Upper lobe of left lung (tissue), 4 donors: ENCODE data around the gene FBLN1.

Experiments used
- CTCF ChIP-seq, 6 experiments: fragments of 450-650 bp in 4 of 6; fragments of 200-600 bp in 2 of 6; sonication (generic) in 2 of 6; IDR thresholded peaks; one replicate each; pipeline ENCODE4 v1.5.1; 2016 to 2019; ENCODE audit warnings: antibody characterized with exemption in 6 of 6
- EP300 ChIP-seq, 4 donors: sonication (generic); formaldehyde crosslinking; IDR thresholded peaks; one replicate each; pipeline ENCODE4 v1.5.1; 2017; ENCODE audit warnings: antibody characterized with exemption in 4 of 4, control low read depth in 2 of 4
- POLR2A ChIP-seq, 4 donors: fragments of 450-650 bp; IDR thresholded peaks; one replicate each; pipeline ENCODE4 v1.5.1; 2016 to 2017; ENCODE audit warnings: antibody characterized with exemption in 4 of 4, mild to moderate bottlenecking in 2 of 4
- POLR2AphosphoS5 ChIP-seq, 2 donors: sonication (generic); formaldehyde crosslinking; IDR thresholded peaks; one replicate each; pipeline ENCODE4 v1.5.1; 2017; ENCODE audit warnings: antibody characterized with exemption in 2 of 2

- TF ChIP-seq CTCF (IDR thresholded peaks at IDR 0.05) (no peak), POLR2AphosphoS5 (IDR thresholded peaks at IDR 0.05) (no peak), POLR2A (IDR thresholded peaks at IDR 0.05) (no peak), EP300 (IDR thresholded peaks at IDR 0.05) (no peak)
Observed at GRCh38 chr22:45480717-45481116, 22.0 kb upstream of the FBLN1 start.
